ENCODE data around the gene C1orf216. TPM values are rescaled to one million over a fixed set of nuclear protein-coding genes. Genes with fewer than 3 reads are reported as not detected.
A peak's percentile ranks its signal among the peaks of the same experiment; 100 is the strongest.

C1orf216 gene
- total and polyA plus RNA-seq, 2 of the 4 experiments (the other 2 are of a cell fraction) = 13.4 to 16.7 TPM

- no peaks in the 10 kb centered on the region for H3K9me1 ChIP-seq (ENCODE audit: insufficient read depth, low read length)
- H2BK120ac ChIP-seq (ENCODE audit: low read depth, low read length) = no peak overlapping the region
- H3K9me3 ChIP-seq (ENCODE audit: control insufficient read depth, insufficient read depth, low read length) = no peaks in the 10 kb centered on the region
- no peak overlapping the region for H3K56ac ChIP-seq (ENCODE audit: extremely low read depth, insufficient read depth, low read length)
- H2BK20ac ChIP-seq (ENCODE audit: low read depth, low read length) = no peak overlapping the region
- no peak overlapping the region for H3K18ac ChIP-seq (ENCODE audit: low read depth, low read length)
- H3K27me3 ChIP-seq (ENCODE audit: control insufficient read depth, insufficient read depth, low read length) = no peaks in the 10 kb centered on the region
- H2AK9ac ChIP-seq (replicated peaks; ENCODE audit: low read depth, low read length, poor library complexity) = no peak overlapping the region
- CTCF ChIA-PET = interaction anchor here (0.6 kb wide), 1 partner anchor 979 kb away, joined by 3 read pairs; no protein-coding TSS in a partner anchor
- in situ Hi-C loops (cut with MboI; ENCODE audit: low sequenced_read_pairs) = no loop called here
- no peak overlapping the region for H2AFZ ChIP-seq (replicated peaks; ENCODE audit: low read length, poor library complexity)
- WGBS, 2 experiments (ENCODE audit: extremely low coverage in 2 of 2, insufficient read length in 1 of 2) = no CpG with 5 or more reads among the region's 3 CpGs
- no peak overlapping the region for H3K9ac ChIP-seq (ENCODE audit: low read depth, low read length)
- no peak overlapping the region for H3K14ac ChIP-seq (replicated peaks; ENCODE audit: low read depth, low read length)
- H2BK5ac ChIP-seq (ENCODE audit: low read depth, low read length, poor library complexity, severe bottlenecking) = no peak overlapping the region
- H4K20me1 ChIP-seq (ENCODE audit: insufficient read depth, low read length) = no peaks in the 10 kb centered on the region
- no peak overlapping the region for H3K4me3 ChIP-seq (ENCODE audit: insufficient read depth, low read depth, low read length)
- ATAC-seq (ENCODE audit: low read depth) (no peak), DNase-seq (no peak)
- dilution Hi-C loops (cut with HindIII; ENCODE audit: low sequenced_read_pairs, unreplicated experiment) = no loop called here
- peaks cover 10 to 27% of the 10 kb centered on the region in 2 experiments for H3K79me1 ChIP-seq (ENCODE audit: low read depth in 1 of 2, low read length in 2 of 2)
- no peak overlapping the region for H4K91ac ChIP-seq (ENCODE audit: insufficient read depth, low read depth, low read length)
- no peak overlapping the region for H3K23ac ChIP-seq (ENCODE audit: low read depth, low read length)
- H3K4me2 ChIP-seq (ENCODE audit: low read depth, low read length) = peak overlapping the region; percentile 16; the same call in 1 of the 2 replicates
- H4K5ac ChIP-seq (ENCODE audit: low read depth, low read length) = no peak overlapping the region
- intact Hi-C loops (cut with micrococcal nuclease) = loop anchor here (10.0 kb wide), 1 partner anchor 119 kb away; the partner anchor contains the start of gene PSMB2
- H3K36me3 ChIP-seq (ENCODE audit: control insufficient read depth, insufficient read depth, low read length) = peaks cover 4% of the 10 kb centered on the region; the same call in 1 of the 2 replicates
- H4K8ac ChIP-seq (ENCODE audit: low read depth in 2 of 2, low read length in 2 of 2) = no peak overlapping the region
- no peak overlapping the region for H3K4ac ChIP-seq (ENCODE audit: low read depth, low read length)
- H3K4me1 ChIP-seq (ENCODE audit: control insufficient read depth, insufficient read depth, low read length) = peaks cover 2% of the 10 kb centered on the region
- H2AK5ac ChIP-seq (ENCODE audit: low read depth, low read length) = no peak overlapping the region
- H3K27ac ChIP-seq (ENCODE audit: insufficient read depth, low read length) = no peak overlapping the region
- H2BK15ac ChIP-seq (ENCODE audit: low read depth, low read length) = no peak overlapping the region
- POLR2A ChIA-PET (ENCODE audit: unreplicated experiment) = no interaction called here
- TF ChIP-seq MAFK (IDR thresholded peaks at IDR 0.05; ENCODE audit: low read depth, low read length) = no peak
- TF ChIP-seq RCOR1 (IDR thresholded peaks at IDR 0.05; ENCODE audit: insufficient replicate concordance, low read length) = no peak
- TF ChIP-seq USF2 (IDR thresholded peaks at IDR 0.05; ENCODE audit: low read depth, low read length) = no peak
- TF ChIP-seq CEBPB (IDR thresholded peaks at IDR 0.05; ENCODE audit: low read depth, low read length) = no peak
- TF ChIP-seq SMC3 (IDR thresholded peaks at IDR 0.05; ENCODE audit: low read depth, low read length) = no peak
- TF ChIP-seq CTCF (conservative IDR thresholded peaks at IDR 0.05; ENCODE audit: low read depth, low read length) = no peak
- TF ChIP-seq RFX5 (IDR thresholded peaks at IDR 0.05; ENCODE audit: low read depth, low read length) = no peak
- TF ChIP-seq MXI1 (IDR thresholded peaks at IDR 0.05; ENCODE audit: borderline replicate concordance, low read depth, low read length) = no peak
- no TSS peak for BruUV-seq (replicated peaks)
These were observed 45.6 kb upstream of the C1orf216 start for GRCh38 chr1:35764283-35764682.
